ENCODE measurements around the gene BLM. TPM values are rescaled to one million over a fixed set of nuclear protein-coding genes. Genes with fewer than 3 reads are reported as not detected.

BLM gene
- total RNA-seq, 1 donor from 2014 or later = 1.5 TPM

DNA sequence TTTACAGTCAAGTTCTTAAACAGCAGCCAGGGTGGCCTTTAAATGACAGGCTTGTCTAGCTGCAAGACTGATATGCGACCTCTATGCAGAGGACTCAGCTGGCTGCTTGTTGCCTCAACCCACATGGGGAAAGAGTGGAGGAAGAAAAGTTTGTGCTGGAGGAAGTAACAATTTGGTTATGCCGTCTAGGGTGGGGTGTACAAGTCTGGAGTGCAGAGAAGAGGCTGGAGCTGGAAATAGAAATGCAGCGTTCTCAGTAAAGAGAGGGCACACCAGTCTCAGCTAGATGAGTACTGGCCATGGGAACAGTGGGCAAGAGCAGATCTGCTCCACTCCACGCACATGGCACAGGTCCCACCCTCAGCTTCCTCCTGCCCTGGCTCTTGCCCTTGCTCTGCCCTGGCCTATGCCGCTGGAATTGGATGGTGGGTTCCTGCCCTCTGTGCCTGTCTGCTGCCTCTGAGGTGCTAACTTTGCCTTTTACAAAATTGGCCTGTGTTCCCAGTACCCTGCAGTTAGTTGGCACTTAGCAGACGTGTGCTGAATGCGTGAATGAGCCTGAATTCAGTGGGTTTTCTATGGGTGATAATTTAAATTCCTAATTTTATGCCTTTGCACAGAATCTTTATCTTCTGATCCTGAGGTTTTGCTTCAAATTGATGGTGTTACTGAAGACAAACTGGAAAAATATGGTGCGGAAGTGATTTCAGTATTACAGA is 91.5 kb downstream of the BLM start:
- Histone ChIP-seq H3K27ac (no peak overlapping the region), H3K4me1 (no peaks in the 10 kb centered on the region), H3K4me3 (no peak overlapping the region), H3K36me3 (no peaks in the 10 kb centered on the region), H3K27me3 (no peaks in the 10 kb centered on the region), H3K9me3 (no peaks in the 10 kb centered on the region)
- ATAC-seq (peak; percentile 74), DNase-seq (no peak)
- TF ChIP-seq, protein P1, sequence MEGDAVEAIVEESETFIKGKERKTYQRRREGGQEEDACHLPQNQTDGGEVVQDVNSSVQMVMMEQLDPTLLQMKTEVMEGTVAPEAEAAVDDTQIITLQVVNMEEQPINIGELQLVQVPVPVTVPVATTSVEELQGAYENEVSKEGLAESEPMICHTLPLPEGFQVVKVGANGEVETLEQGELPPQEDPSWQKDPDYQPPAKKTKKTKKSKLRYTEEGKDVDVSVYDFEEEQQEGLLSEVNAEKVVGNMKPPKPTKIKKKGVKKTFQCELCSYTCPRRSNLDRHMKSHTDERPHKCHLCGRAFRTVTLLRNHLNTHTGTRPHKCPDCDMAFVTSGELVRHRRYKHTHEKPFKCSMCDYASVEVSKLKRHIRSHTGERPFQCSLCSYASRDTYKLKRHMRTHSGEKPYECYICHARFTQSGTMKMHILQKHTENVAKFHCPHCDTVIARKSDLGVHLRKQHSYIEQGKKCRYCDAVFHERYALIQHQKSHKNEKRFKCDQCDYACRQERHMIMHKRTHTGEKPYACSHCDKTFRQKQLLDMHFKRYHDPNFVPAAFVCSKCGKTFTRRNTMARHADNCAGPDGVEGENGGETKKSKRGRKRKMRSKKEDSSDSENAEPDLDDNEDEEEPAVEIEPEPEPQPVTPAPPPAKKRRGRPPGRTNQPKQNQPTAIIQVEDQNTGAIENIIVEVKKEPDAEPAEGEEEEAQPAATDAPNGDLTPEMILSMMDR (IDR thresholded peaks at IDR 0.05) = no peak
- intact Hi-C loops (cut with DNase I) = no loop called here

DNA sequence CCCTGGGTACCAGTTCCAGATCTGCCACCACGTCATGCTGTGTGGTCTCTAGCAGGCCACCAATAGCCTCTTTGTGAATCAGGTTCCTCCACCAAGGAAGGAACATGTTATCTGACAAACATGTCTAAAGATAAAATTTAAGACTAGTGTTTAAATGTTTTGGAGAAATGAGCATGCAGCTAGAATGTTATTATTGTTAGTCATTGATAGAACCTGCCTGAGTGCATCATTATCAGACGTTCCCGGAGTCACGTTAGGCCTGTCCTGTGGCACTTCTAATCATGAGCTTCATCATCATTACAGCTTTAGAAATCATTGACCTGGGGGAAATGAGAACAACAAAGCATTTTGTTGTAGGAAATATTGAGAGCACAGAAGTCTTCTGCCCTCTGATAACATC is 92.4 kb downstream of the BLM start:
- Histone ChIP-seq H3K27me3 (no peaks in the 10 kb centered on the region), H3K4me3 (no peak overlapping the region), H3K9me3 (no peaks in the 10 kb centered on the region), H3K36me3 (no peaks in the 10 kb centered on the region), H3K4me1 (no peaks in the 10 kb centered on the region), H3K27ac (no peak overlapping the region)
- intact Hi-C loops (cut with DNase I) = no loop called here
- TF ChIP-seq, protein P1 (IDR thresholded peaks at IDR 0.05) = no peak
- no peak for DNase-seq
- ATAC-seq = no peak

DNA sequence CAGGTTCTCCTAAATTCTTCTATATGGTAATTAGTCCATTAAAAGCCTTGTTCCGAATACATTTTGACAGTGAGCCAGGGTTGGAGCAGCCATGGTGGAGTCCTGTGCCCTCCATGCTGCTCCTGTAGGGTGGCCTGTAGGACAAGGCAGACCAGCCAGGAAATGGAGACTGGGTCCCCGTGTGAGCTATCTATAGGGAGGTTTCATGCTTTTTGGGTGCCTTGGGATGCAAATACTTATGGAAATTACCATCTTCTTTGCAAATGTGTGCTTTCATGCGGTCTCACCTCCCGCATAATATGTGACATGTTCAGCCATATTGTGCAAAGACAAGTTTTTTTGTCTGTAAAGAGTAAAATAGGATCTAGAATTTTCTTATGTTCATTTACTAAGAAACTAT is 93.2 kb downstream of the BLM start:
- intact Hi-C loops (cut with DNase I) = no loop called here
- Histone ChIP-seq H3K4me3 (no peak overlapping the region), H3K36me3 (no peaks in the 10 kb centered on the region), H3K4me1 (no peaks in the 10 kb centered on the region), H3K9me3 (no peaks in the 10 kb centered on the region), H3K27me3 (no peaks in the 10 kb centered on the region), H3K27ac (no peak overlapping the region)
- DNase-seq (no peak), ATAC-seq (no peak)
- TF ChIP-seq, protein P1 (IDR thresholded peaks at IDR 0.05) = no peak

DNA sequence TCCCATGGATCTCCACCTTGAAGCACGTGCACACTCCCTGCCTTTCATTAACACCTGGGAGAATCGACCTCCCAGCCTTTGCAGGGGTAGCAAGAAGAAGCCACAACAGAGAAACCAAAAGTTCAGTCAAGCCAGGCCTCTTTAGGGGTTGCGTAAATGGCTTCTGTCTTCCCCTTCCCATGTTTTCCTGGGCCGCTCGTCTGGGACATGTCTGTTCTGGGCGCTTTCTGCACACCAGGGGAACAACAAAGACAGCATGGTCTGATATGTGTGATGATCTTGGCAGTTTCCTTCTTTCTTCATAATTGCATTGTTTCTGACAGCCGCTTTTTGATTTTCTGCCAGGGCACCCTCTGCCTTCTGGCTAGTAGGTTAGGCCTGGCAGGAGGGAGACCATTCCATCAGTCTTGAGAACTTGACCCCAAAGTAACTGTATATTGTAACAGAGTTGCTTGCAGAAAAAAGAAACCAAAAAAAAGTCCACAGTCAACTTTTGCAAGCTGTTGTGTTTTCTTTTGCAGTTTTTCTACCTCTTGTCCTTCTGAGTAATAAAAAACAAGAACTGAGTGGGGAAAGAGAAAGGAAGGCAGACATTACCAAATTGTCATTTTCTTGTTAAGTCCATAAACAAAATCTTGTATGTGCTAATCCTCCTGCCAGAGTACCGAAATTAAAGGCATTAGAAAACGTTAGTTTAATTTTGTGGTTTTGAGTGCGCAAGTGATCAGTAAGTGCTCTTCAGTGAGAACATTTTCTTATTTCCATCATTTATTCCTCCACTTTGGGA is 95.2 kb downstream of the BLM start:
- Histone ChIP-seq H3K27me3 (no peaks in the 10 kb centered on the region), H3K27ac (peak overlapping the region; percentile 6), H3K36me3 (no peaks in the 10 kb centered on the region), H3K9me3 (no peaks in the 10 kb centered on the region), H3K4me1 (no peaks in the 10 kb centered on the region), H3K4me3 (no peak overlapping the region)
- intact Hi-C loops (cut with DNase I) = no loop called here
- DNase-seq (no peak), ATAC-seq (no peak)
- TF ChIP-seq, protein P1 (IDR thresholded peaks at IDR 0.05) = no peak

DNA sequence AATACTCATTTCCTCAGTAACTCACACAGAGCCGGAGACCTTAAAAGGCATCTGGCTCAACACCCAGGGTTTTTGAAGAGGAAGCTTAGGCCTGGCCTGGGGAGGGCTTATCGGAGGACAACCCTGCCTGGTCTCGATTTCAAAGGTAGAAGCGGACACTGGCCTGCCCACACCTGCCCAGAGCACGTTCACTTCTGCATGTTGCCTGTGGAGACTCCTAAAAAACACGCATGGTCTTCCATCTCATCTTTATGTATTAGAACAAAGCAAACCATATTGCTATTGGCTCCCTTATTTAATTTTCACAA is 95.8 kb downstream of the BLM start:
- Histone ChIP-seq H3K36me3 (no peaks in the 10 kb centered on the region), H3K4me1 (no peaks in the 10 kb centered on the region), H3K4me3 (no peak overlapping the region), H3K27ac (no peak overlapping the region), H3K9me3 (no peaks in the 10 kb centered on the region), H3K27me3 (no peaks in the 10 kb centered on the region)
- TF ChIP-seq, protein P1 (IDR thresholded peaks at IDR 0.05) = no peak
- intact Hi-C loops (cut with DNase I) = no loop called here
- no peak for ATAC-seq
- no peak for DNase-seq
